ENCODE results near the gene UROC1.

- TF ChIP-seq ZNF695 (CRISPR knock-in tag; IDR thresholded peaks at IDR 0.05) (no peak), POLR2A (conservative IDR thresholded peaks at IDR 0.05) (no peak), RAD51 (IDR thresholded peaks at IDR 0.05; ENCODE audit: borderline replicate concordance, low read depth) (no peak), ARNT (IDR thresholded peaks at IDR 0.05) (no peak), ZSCAN29 (IDR thresholded peaks at IDR 0.05) (no peak), MCM5 (IDR thresholded peaks at IDR 0.05; ENCODE audit: low read depth) (no peak), CTCF (IDR thresholded peaks at IDR 0.05 in 2 of 3, conservative IDR thresholded peaks at IDR 0.05 in 1 of 3; ENCODE audit: insufficient read depth in 2 of 3, low read depth in 1 of 3, low read length in 3 of 3) (no peak), ESRRA (IDR thresholded peaks at IDR 0.05; ENCODE audit: borderline replicate concordance, low read depth) (no peak), SMC3 (conservative IDR thresholded peaks at IDR 0.05; ENCODE audit: insufficient read depth, low read depth, low read length) (no peak), YBX1 (IDR thresholded peaks at IDR 0.05) (no peak)
Observed at GRCh38 chr3:126518779-126519177, 1.2 kb upstream of the UROC1 start.
